ENCODE results near the gene ALB.

Gene ALB

GRCh38 chr4:73408181-73408867 is 4.2 kb downstream of the ALB start:
- no peak for DNase-seq (ENCODE audit: low read depth in 2 of 2)

- DNase-seq (ENCODE audit: low read depth in 2 of 2), result no peak
These were observed 5.2 kb downstream of the ALB start for GRCh38 chr4:73409012-73409862.

GRCh38 chr4:73409978-73410548 is 6.0 kb downstream of the ALB start:
- no peak for DNase-seq (ENCODE audit: low read depth in 2 of 2)

- DNase-seq (ENCODE audit: low read depth in 2 of 2), result no peak
These were observed 7.0 kb downstream of the ALB start for GRCh38 chr4:73410916-73411730.

- no peak for DNase-seq (ENCODE audit: low read depth in 2 of 2)
These were observed 7.8 kb downstream of the ALB start for GRCh38 chr4:73411731-73412414.

GRCh38 chr4:73413294-73413755 is 9.2 kb downstream of the ALB start:
- DNase-seq (ENCODE audit: low read depth in 2 of 2), result no peak

- no peak for DNase-seq (ENCODE audit: low read depth in 2 of 2)
These were observed 10.8 kb downstream of the ALB start for GRCh38 chr4:73414936-73415271.

GRCh38 chr4:73415807-73416238 is 11.7 kb downstream of the ALB start:
- no peak for DNase-seq (ENCODE audit: low read depth in 2 of 2)

- DNase-seq (ENCODE audit: low read depth in 2 of 2), result no peak
These were observed 12.5 kb downstream of the ALB start for GRCh38 chr4:73416423-73417087.

- no peak for DNase-seq (ENCODE audit: low read depth in 2 of 2)
These were observed 13.3 kb downstream of the ALB start for GRCh38 chr4:73417342-73417741.

- no peak for DNase-seq (ENCODE audit: low read depth in 2 of 2)
These were observed 13.9 kb downstream of the ALB start for GRCh38 chr4:73417973-73418372.

- DNase-seq (ENCODE audit: low read depth in 2 of 2), result no peak
These were observed 14.6 kb downstream of the ALB start for GRCh38 chr4:73418677-73419076.

- no peak for DNase-seq (ENCODE audit: low read depth in 2 of 2)
These were observed 15.3 kb downstream of the ALB start for GRCh38 chr4:73419106-73420038.

- DNase-seq (ENCODE audit: low read depth in 2 of 2), result no peak
These were observed 16.5 kb downstream of the ALB start for GRCh38 chr4:73420615-73421014.

- no peak for DNase-seq (ENCODE audit: low read depth in 2 of 2)
These were observed 17.8 kb downstream of the ALB start for GRCh38 chr4:73421708-73422457.

- no peak for DNase-seq (ENCODE audit: low read depth in 2 of 2)
These were observed 18.3 kb downstream of the ALB start for GRCh38 chr4:73422458-73422752.

- no peak for DNase-seq (ENCODE audit: low read depth in 2 of 2)
These were observed 19.1 kb downstream of the ALB start for GRCh38 chr4:73423184-73423583.

GRCh38 chr4:73426666-73427065 is 22.6 kb downstream of the ALB start:
- no peak for DNase-seq (ENCODE audit: low read depth in 2 of 2)

- DNase-seq (ENCODE audit: low read depth in 2 of 2), result no peak
These were observed 25.0 kb downstream of the ALB start for GRCh38 chr4:73429118-73429517.

All from stimulated activated CD8-positive, alpha-beta memory T cell treated with anti-CD3 and anti-CD28 coated beads, Interleukin-2, amount 100 ng/mL, for 48 hours (primary cell).